Nephron (organoid): Measurements from ENCODE around the gene ITPRIPL2.

Source experiments
- H3K27ac Mint-ChIP-seq, 3 experiments: 2 replicates each; pipeline ENCODE4 v1.8.0; 2020; ENCODE audit warnings: mixed read lengths in 3 of 3, mild to moderate bottlenecking in 2 of 3, moderate library complexity in 1 of 3
- H3K27me3 Mint-ChIP-seq: 2 replicates; pipeline ENCODE4 v1.8.0; 2021; ENCODE audit warnings: low read depth, mild to moderate bottlenecking, moderate library complexity, mixed read lengths
- H3K36me3 Mint-ChIP-seq: 2 replicates; pipeline ENCODE4 v1.8.0; 2020; ENCODE audit warnings: low read depth, mixed read lengths
- H3K4me1 Mint-ChIP-seq: 2 replicates; pipeline ENCODE4 v1.8.0; 2020; ENCODE audit warnings: mixed read lengths
- H3K4me3 Mint-ChIP-seq, 3 experiments: 2 replicates each; pipeline ENCODE4 v1.8.0; 2020; ENCODE audit warnings: mild to moderate bottlenecking in 3 of 3, mixed read lengths in 3 of 3, moderate library complexity in 2 of 3
- H3K9me3 Mint-ChIP-seq: 2 replicates; pipeline ENCODE4 v1.8.0; 2020; ENCODE audit warnings: mixed read lengths
- CTCF ChIP-seq, 3 experiments: fragments of 200-600 bp; sonication (generic); IDR thresholded peaks; one replicate each; pipeline ENCODE4 v1.5.0; 2021; ENCODE audit warnings: antibody characterized with exemption in 3 of 3; ENCODE audit not compliant: unreplicated experiment in 3 of 3

Gene ITPRIPL2

GRCh38 chr16:19119564-19119963 is 5.8 kb downstream of the ITPRIPL2 start:
- peak overlapping the region in 1 of 3 experiments; percentile 40 for H3K4me3 Mint-ChIP-seq
- H3K9me3 Mint-ChIP-seq: no peaks in the 10 kb centered on the region
- H3K27ac Mint-ChIP-seq: peak overlapping the region; percentile 56 to 82 (median 70)
- H3K36me3 Mint-ChIP-seq: peaks cover 24% of the 10 kb centered on the region
- H3K4me1 Mint-ChIP-seq: peaks cover 24% of the 10 kb centered on the region
- H3K27me3 Mint-ChIP-seq: no peaks in the 10 kb centered on the region
- no peak for TF ChIP-seq CTCF (IDR thresholded peaks at IDR 0.05; ENCODE audit: unreplicated experiment in 3 of 3)

- no peak overlapping the region for H3K4me3 Mint-ChIP-seq
- H3K4me1 Mint-ChIP-seq: peaks cover 6% of the 10 kb centered on the region
- no peaks in the 10 kb centered on the region for H3K27me3 Mint-ChIP-seq
- TF ChIP-seq CTCF (IDR thresholded peaks at IDR 0.05; ENCODE audit: unreplicated experiment in 3 of 3): no peak
- H3K36me3 Mint-ChIP-seq: peaks cover 24% of the 10 kb centered on the region
- no peak overlapping the region for H3K27ac Mint-ChIP-seq
- peaks cover 6% of the 10 kb centered on the region for H3K9me3 Mint-ChIP-seq
These were observed 9.9 kb downstream of the ITPRIPL2 start for GRCh38 chr16:19123535-19124178.

GRCh38 chr16:19126300-19126699 is 12.5 kb downstream of the ITPRIPL2 start:
- Mint-ChIP-seq H3K9me3 (peaks cover 6% of the 10 kb centered on the region), H3K36me3 (peaks cover 8% of the 10 kb centered on the region), H3K27me3 (no peaks in the 10 kb centered on the region), H3K4me3 (no peak overlapping the region), H3K4me1 (peaks cover 23% of the 10 kb centered on the region), H3K27ac (no peak overlapping the region)
- TF ChIP-seq CTCF (IDR thresholded peaks at IDR 0.05; ENCODE audit: unreplicated experiment in 3 of 3): no peak

GRCh38 chr16:19127205-19127604 is 13.4 kb downstream of the ITPRIPL2 start:
- Mint-ChIP-seq H3K27me3 (no peaks in the 10 kb centered on the region), H3K9me3 (peaks cover 6% of the 10 kb centered on the region), H3K4me1 (peaks cover 27% of the 10 kb centered on the region), H3K36me3 (peaks cover 8% of the 10 kb centered on the region), H3K27ac (peak overlapping the region in 1 of 3 experiments; percentile 34), H3K4me3 (no peak overlapping the region)
- TF ChIP-seq CTCF (IDR thresholded peaks at IDR 0.05; ENCODE audit: unreplicated experiment in 3 of 3): no peak

- Mint-ChIP-seq H3K4me3 (no peak overlapping the region), H3K36me3 (peaks cover 8% of the 10 kb centered on the region), H3K27ac (peak overlapping the region in 1 of 3 experiments; percentile 34), H3K9me3 (peaks cover 6% of the 10 kb centered on the region), H3K27me3 (no peaks in the 10 kb centered on the region), H3K4me1 (peaks cover 27% of the 10 kb centered on the region)
- TF ChIP-seq CTCF (IDR thresholded peaks at IDR 0.05; ENCODE audit: unreplicated experiment in 3 of 3): no peak
These were observed 13.9 kb downstream of the ITPRIPL2 start for GRCh38 chr16:19127674-19128131.
